GM12891 (cell line): ENCODE measurements around the gene COL1A2.

ENCODE experiments used
- DNase-seq: peaks from one replicate; pipeline ENCODE4 v3.0.0; 2011; ENCODE audit warnings: low spot score; ENCODE audit not compliant: insufficient read length
- FAIRE-seq: peaks from 2 replicates; lab custom pipeline; 2011; peaks lifted over from hg19 to GRCh38; lab: Jason Lieb, UNC
- PAX5 ChIP-seq: IDR thresholded peaks from 2 replicates; pipeline ENCODE4 v1.6.1; 2011; ENCODE audit warnings: low read length, moderate library complexity, mild to moderate bottlenecking; ENCODE audit not compliant: insufficient read depth, severe bottlenecking
- POLR2A ChIP-seq: IDR thresholded peaks from 2 replicates; pipeline ENCODE4 v1.6.1; 2011; ENCODE audit warnings: low read depth, low read length, control low read depth
- POLR2AphosphoS5 ChIP-seq: IDR thresholded peaks from 2 replicates; pipeline ENCODE4 v1.6.1; 2011; ENCODE audit warnings: low read depth, low read length, control low read depth
- POU2F2 ChIP-seq: IDR thresholded peaks from 2 replicates; pipeline ENCODE4 v1.6.1; 2011; ENCODE audit warnings: low read depth, mild to moderate bottlenecking, control low read depth, low read length, moderate library complexity
- SPI1 ChIP-seq: IDR thresholded peaks from 2 replicates; pipeline ENCODE4 v1.6.1; 2011; ENCODE audit warnings: low read depth, low read length, control low read depth
- TAF1 ChIP-seq: IDR thresholded peaks from 2 replicates; pipeline ENCODE4 v1.6.1; 2011; ENCODE audit warnings: low read depth, low read length, control low read depth

Gene COL1A2

DNA sequence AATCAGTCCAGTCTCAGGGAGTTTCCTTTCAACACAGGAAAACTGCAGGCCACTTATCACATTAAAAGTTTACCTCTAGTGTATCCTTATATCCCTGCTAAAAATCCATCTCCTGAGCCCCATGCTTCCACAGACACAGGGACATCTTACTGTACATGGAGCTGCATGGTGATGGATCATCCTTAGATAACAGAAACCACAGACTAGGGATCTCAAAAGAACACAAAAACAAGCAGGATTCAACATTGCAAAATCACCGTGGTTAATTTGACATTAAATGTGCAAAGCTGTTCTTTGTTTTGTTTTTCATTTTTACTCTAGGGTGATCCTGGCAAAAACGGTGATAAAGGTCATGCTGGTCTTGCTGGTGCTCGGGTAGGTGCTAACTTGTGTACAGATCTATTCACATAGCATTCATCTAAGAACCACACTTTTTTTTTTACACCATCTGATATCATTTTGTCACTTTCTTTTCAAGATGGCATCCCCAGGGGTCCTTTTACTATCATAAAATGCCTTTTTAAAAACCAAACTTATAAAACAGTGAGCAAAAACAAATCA lies 18.1 kb downstream of the COL1A2 start:
- TF ChIP-seq POLR2AphosphoS5 (no peak), POU2F2 (no peak), TAF1 (no peak), SPI1 (no peak), POLR2A (no peak), PAX5 (no peak)
- DNase-seq = no peak
- FAIRE-seq = no peak

DNA sequence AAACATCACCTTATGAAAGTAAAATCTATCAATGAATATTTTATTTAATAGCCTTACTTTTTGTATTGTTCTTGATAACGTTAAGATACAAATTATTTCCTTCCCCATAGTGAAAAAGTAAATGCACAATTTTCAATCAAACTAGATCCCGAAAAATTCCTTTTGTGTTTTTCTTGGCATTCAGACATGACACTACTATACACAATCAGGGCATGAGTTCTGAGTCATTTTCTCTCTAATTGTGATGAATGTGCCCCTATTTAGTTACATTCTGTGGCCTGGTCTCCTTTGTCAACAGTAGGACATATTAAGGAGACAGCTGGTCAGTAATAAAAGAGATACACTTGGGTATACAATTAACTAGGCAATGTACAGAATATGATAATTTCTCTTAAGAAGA lies 19.8 kb downstream of the COL1A2 start:
- TF ChIP-seq TAF1 = no peak
- no peak for TF ChIP-seq SPI1
- TF ChIP-seq POLR2AphosphoS5 = no peak
- no peak for TF ChIP-seq POU2F2
- FAIRE-seq (no peak), DNase-seq (no peak)

DNA sequence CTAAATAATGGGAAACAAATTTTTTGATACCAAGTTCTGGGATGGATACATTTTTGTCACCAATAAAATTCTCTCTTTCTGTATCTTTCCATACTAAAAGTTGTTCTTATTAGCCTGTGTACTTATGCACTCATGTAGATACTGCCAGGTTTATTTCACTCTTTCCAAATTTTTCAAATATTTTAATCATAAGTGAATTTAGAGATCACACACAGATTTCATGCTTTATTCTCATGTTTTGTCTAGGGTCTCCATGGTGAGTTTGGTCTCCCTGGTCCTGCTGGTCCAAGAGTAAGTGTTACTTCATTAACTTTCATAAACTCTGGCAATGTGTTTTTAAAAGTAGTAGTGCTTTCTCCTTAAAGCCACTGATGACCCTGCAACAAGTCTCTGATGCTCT lies 20.3 kb downstream of the COL1A2 start:
- FAIRE-seq (no peak), DNase-seq (no peak)
- TF ChIP-seq POLR2AphosphoS5 (no peak), POLR2A (no peak), SPI1 (no peak), TAF1 (no peak), PAX5 (no peak), POU2F2 (no peak)

DNA sequence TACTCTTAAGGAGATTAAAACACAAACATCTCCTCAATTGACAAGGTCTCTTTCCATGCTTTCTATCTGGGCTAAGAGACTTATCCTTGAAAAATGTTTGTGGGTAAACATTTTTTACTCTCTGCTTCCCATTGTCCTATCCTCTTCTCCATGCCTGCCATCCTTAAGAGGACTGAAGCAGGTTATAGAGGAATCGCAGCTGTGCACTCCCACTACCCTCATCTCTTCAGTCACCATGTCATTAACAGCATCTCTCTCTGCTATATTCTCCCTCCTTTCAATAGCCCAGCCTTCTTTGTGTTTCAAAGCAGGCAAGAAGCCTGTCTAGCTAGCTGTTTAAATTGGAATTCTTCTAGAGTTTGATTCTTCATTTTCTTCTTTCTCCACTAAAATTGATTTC lies 22.6 kb downstream of the COL1A2 start:
- no peak for DNase-seq
- FAIRE-seq = no peak
- TF ChIP-seq POU2F2 (no peak), POLR2AphosphoS5 (no peak), PAX5 (no peak), POLR2A (no peak), SPI1 (no peak), TAF1 (no peak)

DNA sequence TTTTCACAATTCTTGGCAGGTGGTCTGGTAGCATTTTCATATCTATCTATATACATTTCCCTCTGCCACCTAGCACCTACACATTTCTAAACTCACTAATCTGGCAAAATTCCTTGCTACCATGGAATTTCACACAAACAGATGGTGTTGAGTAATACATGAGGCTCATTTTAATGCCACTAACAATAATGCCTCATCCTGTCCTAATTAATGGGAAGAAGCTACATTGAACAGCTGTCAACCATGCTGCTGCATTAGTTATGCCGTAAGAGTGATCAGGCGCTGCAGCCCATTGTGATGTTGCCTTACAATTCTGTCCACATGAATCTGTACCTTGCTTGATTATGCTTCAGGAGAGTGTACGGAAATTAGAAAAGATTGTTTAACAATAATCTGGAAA lies 23.2 kb downstream of the COL1A2 start:
- FAIRE-seq = no peak
- no peak for TF ChIP-seq PAX5
- no peak for TF ChIP-seq TAF1
- no peak for TF ChIP-seq POLR2A
- TF ChIP-seq POLR2AphosphoS5 = no peak

DNA sequence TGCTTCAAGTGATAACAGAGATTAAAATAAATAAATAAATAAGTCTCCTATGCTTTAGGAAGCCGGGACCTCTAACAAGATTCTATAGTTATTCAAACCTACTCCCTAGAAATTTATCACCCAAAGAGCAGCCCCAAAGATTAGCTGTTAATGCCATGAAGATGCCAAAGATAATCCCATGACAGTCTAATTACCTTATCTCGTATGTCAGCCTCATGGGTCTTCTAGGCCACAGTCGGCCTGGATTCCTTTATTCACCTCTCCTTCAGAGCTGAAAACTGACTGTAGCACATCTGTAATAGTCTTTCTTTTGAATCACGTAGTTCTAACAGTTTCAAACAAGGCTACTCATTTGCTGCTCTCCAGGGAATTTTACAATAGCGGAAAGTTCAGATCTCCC lies 24.2 kb downstream of the COL1A2 start:
- DNase-seq = no peak
- no peak for FAIRE-seq
- no peak for TF ChIP-seq POLR2AphosphoS5
- TF ChIP-seq SPI1 = no peak
- no peak for TF ChIP-seq POU2F2
- TF ChIP-seq TAF1 = no peak
- TF ChIP-seq PAX5 = no peak

More for the DNA sequence above, 23.2 kb downstream of the COL1A2 start:
- DNase-seq = no peak

DNA sequence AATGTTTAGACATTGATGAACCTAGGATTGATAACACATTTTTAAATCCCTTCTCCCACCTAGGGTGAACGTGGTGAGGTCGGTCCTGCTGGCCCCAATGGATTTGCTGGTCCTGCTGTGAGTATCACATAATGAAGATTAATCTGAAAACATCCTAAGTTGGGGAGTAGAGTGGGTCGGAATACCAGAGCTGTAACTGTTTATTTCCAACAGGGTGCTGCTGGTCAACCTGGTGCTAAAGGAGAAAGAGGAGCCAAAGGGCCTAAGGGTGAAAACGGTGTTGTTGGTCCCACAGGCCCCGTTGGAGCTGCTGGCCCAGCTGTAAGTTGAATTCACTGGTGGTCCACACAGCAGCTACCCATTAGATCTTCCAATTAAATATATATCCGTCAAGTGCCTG lies 25.6 kb downstream of the COL1A2 start:
- DNase-seq (no peak), FAIRE-seq (no peak)
- TF ChIP-seq POLR2AphosphoS5 (no peak), SPI1 (no peak), POU2F2 (no peak)

DNA sequence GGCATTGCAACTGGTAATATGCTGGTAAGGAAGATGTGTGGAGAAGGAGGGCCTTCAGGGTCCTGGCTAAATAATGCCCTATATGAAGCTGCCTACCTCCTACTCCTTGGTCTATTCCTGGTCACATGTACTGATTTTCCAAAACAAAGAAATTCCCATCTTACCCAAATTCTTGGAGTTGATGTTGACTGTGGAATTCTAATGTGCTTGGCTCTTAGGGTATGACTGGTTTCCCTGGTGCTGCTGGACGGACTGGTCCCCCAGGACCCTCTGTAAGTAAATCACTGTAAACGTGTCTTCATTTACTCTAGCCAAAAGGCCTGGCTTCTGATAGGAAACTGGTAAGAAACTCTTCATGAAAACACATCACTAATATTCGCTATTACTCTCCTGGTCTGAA lies 27.0 kb downstream of the COL1A2 start:
- DNase-seq = no peak
- no peak for TF ChIP-seq PAX5
- no peak for TF ChIP-seq POLR2AphosphoS5
- no peak for TF ChIP-seq SPI1
- TF ChIP-seq POU2F2 = no peak
- no peak for TF ChIP-seq TAF1
- TF ChIP-seq POLR2A = no peak
- no peak for FAIRE-seq

DNA sequence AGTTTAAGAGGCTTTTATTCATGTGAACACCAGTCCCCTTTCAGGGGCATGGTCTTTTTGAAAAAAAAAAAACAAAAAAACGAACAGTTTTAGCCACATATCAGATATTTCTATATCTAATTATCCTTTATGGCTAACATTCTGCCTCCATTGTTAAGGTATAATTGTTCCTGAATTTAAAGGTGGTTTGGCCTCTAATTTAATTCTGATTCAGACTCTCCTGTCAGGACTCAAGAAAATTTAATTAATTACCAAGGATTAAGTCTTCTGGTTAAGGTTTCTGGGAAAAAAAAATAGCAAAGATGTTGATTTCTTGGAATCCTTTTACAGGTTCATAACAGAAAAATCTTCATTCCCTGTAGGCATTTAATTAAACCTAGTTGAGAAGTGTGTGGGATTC lies 27.4 kb downstream of the COL1A2 start:
- no peak for DNase-seq
- no peak for FAIRE-seq
- TF ChIP-seq TAF1 = no peak
- TF ChIP-seq SPI1 = no peak
- no peak for TF ChIP-seq PAX5
- TF ChIP-seq POLR2AphosphoS5 = no peak
- no peak for TF ChIP-seq POU2F2
- no peak for TF ChIP-seq POLR2A

DNA sequence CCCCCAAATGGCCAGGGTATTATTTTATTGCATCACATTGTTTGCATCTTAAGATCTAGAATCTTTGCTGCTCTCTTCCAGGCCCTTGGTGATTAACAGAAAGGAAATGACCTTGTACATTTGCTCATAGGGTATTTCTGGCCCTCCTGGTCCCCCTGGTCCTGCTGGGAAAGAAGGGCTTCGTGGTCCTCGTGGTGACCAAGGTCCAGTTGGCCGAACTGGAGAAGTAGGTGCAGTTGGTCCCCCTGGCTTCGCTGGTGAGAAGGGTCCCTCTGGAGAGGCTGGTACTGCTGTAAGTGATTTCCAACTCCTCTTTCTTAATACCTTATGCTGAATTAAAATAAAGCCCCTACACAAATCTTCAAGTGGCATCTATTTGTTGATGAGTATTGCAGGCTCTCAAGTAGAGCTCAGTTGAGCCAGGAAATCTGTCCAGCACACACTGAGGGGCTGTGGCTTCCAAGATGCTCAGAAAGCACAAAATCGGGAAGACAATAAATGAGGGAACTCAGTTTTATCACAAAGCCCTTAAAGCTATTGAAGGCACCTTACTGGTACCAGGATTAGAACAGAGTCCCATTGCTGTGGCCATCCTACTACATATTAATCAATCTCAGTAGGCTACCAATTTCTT lies 28.2 kb downstream of the COL1A2 start:
- TF ChIP-seq SPI1 = no peak
- no peak for TF ChIP-seq POLR2AphosphoS5
- TF ChIP-seq TAF1 = no peak
- TF ChIP-seq PAX5 = no peak
- TF ChIP-seq POLR2A = no peak
- FAIRE-seq (no peak), DNase-seq (no peak)
